ENCODE results near the gene ACO1. TPM values are rescaled to one million over a fixed set of nuclear protein-coding genes. Genes with fewer than 3 reads are reported as not detected.

Gene ACO1
- total RNA-seq, 1 donor from 2014 or later = 30.6 TPM

- no peaks in the 10 kb centered on the region for H3K9me3 Mint-ChIP-seq (ENCODE audit: unreplicated experiment)
- no peak overlapping the region for H3K4me3 Mint-ChIP-seq (ENCODE audit: unreplicated experiment)
- no peak overlapping the region for H3K27ac Mint-ChIP-seq (ENCODE audit: unreplicated experiment)
- no peaks in the 10 kb centered on the region for H3K36me3 Mint-ChIP-seq (ENCODE audit: low read depth, unreplicated experiment)
- H3K27me3 Mint-ChIP-seq (ENCODE audit: unreplicated experiment) = peaks cover 2% of the 10 kb centered on the region
- no peak for TF ChIP-seq CTCF (IDR thresholded peaks at IDR 0.05; ENCODE audit: unreplicated experiment)
- DNase-seq (ENCODE audit: low spot score) = no peak
- H3K4me1 Mint-ChIP-seq (ENCODE audit: unreplicated experiment) = peaks cover 9% of the 10 kb centered on the region
Measured at GRCh38 chr9:32387256-32387655, 2.8 kb downstream of the ACO1 start.

- TF ChIP-seq CTCF (IDR thresholded peaks at IDR 0.05; ENCODE audit: unreplicated experiment) = no peak
- peaks cover 3% of the 10 kb centered on the region for H3K4me1 Mint-ChIP-seq (ENCODE audit: unreplicated experiment)
Measured at GRCh38 chr9:32389365-32389764, 4.9 kb downstream of the ACO1 start.

GRCh38 chr9:32393911-32394310 lies 9.5 kb downstream of the ACO1 start:
- Mint-ChIP-seq H3K4me3 (ENCODE audit: unreplicated experiment) (no peak overlapping the region), H3K4me1 (ENCODE audit: unreplicated experiment) (no peaks in the 10 kb centered on the region), H3K27me3 (ENCODE audit: unreplicated experiment) (no peaks in the 10 kb centered on the region), H3K9me3 (ENCODE audit: unreplicated experiment) (no peaks in the 10 kb centered on the region), H3K27ac (ENCODE audit: unreplicated experiment) (no peak overlapping the region), H3K36me3 (ENCODE audit: low read depth, unreplicated experiment) (no peaks in the 10 kb centered on the region)
- no peak for TF ChIP-seq CTCF (IDR thresholded peaks at IDR 0.05; ENCODE audit: unreplicated experiment)
- DNase-seq (ENCODE audit: low spot score) = no peak

More at GRCh38 chr9:32389365-32389764, 4.9 kb downstream of the ACO1 start:
- H3K4me3 Mint-ChIP-seq (ENCODE audit: unreplicated experiment) = no peak overlapping the region
- no peaks in the 10 kb centered on the region for H3K36me3 Mint-ChIP-seq (ENCODE audit: low read depth, unreplicated experiment)
- no peaks in the 10 kb centered on the region for H3K27me3 Mint-ChIP-seq (ENCODE audit: unreplicated experiment)
- DNase-seq (ENCODE audit: low spot score) = no peak
- no peaks in the 10 kb centered on the region for H3K9me3 Mint-ChIP-seq (ENCODE audit: unreplicated experiment)
- no peak overlapping the region for H3K27ac Mint-ChIP-seq (ENCODE audit: unreplicated experiment)

GRCh38 chr9:32394381-32395049 lies 10.1 kb downstream of the ACO1 start:
- no peak for DNase-seq (ENCODE audit: low spot score)
- H3K27ac Mint-ChIP-seq (ENCODE audit: unreplicated experiment) = no peak overlapping the region
- H3K4me3 Mint-ChIP-seq (ENCODE audit: unreplicated experiment) = no peak overlapping the region
- H3K36me3 Mint-ChIP-seq (ENCODE audit: low read depth, unreplicated experiment) = no peaks in the 10 kb centered on the region
- no peaks in the 10 kb centered on the region for H3K4me1 Mint-ChIP-seq (ENCODE audit: unreplicated experiment)
- H3K9me3 Mint-ChIP-seq (ENCODE audit: unreplicated experiment) = no peaks in the 10 kb centered on the region
- TF ChIP-seq CTCF (IDR thresholded peaks at IDR 0.05; ENCODE audit: unreplicated experiment) = no peak
- no peaks in the 10 kb centered on the region for H3K27me3 Mint-ChIP-seq (ENCODE audit: unreplicated experiment)

GRCh38 chr9:32395510-32396216 lies 11.2 kb downstream of the ACO1 start:
- no peak for TF ChIP-seq CTCF (IDR thresholded peaks at IDR 0.05; ENCODE audit: unreplicated experiment)
- Mint-ChIP-seq H3K36me3 (ENCODE audit: low read depth, unreplicated experiment) (no peaks in the 10 kb centered on the region), H3K9me3 (ENCODE audit: unreplicated experiment) (no peaks in the 10 kb centered on the region), H3K4me3 (ENCODE audit: unreplicated experiment) (no peak overlapping the region), H3K27me3 (ENCODE audit: unreplicated experiment) (no peaks in the 10 kb centered on the region), H3K27ac (ENCODE audit: unreplicated experiment) (no peak overlapping the region), H3K4me1 (ENCODE audit: unreplicated experiment) (no peaks in the 10 kb centered on the region)
- no peak for DNase-seq (ENCODE audit: low spot score)
